DMS153 treated with DMSO at 0.1 percent for 48 hours (cell line): ENCODE results near the gene KRT14.
"Not testable (repeated sequence)": the region's sequence is repeated elsewhere in the genome, so short reads cannot be mapped to it uniquely, and the experiment has no call there.

ENCODE experiments used
- DNase-seq: peaks from one replicate; lab custom pipeline; 2025; ENCODE audit not compliant: unreplicated experiment; lab: John Stamatoyannopoulos, UW

KRT14 gene

DNA sequence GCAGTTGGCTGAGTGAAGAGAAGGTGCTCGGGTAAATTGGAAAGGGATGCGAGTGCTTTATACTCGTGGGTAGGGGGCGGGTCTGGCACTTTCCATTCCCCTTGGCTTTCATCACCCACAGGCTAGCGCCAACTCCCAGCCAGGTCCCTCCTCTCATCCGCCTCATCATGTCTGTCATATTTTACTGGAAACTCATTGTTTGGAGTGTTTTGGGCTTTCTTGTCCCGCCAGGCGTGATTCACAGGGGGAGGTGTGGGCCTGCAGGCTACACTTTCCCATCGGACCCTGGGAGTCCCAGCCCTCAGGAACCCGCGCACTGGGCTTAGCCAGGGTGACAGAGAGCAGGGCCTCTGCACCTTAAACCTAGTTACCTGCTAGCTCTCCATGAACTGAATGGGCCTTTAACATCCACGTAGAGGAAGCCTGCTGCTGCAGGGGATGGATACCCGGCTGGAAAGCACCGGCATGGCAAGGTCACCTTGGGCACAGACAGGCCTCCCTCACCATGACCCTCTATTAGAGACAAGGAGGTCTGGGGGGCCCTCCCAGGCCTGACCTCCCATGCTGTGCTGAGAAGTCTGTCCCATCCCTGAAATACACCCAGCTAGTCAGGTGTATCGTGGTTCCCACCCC, at the start of gene KRT14:
Gene KRT14, minus strand, starts transcription at position 33 of the 633 bp plus-strand sequence. CDS start 61 bp downstream, outside the sequence.
- DNase-seq, result no peak

DNA sequence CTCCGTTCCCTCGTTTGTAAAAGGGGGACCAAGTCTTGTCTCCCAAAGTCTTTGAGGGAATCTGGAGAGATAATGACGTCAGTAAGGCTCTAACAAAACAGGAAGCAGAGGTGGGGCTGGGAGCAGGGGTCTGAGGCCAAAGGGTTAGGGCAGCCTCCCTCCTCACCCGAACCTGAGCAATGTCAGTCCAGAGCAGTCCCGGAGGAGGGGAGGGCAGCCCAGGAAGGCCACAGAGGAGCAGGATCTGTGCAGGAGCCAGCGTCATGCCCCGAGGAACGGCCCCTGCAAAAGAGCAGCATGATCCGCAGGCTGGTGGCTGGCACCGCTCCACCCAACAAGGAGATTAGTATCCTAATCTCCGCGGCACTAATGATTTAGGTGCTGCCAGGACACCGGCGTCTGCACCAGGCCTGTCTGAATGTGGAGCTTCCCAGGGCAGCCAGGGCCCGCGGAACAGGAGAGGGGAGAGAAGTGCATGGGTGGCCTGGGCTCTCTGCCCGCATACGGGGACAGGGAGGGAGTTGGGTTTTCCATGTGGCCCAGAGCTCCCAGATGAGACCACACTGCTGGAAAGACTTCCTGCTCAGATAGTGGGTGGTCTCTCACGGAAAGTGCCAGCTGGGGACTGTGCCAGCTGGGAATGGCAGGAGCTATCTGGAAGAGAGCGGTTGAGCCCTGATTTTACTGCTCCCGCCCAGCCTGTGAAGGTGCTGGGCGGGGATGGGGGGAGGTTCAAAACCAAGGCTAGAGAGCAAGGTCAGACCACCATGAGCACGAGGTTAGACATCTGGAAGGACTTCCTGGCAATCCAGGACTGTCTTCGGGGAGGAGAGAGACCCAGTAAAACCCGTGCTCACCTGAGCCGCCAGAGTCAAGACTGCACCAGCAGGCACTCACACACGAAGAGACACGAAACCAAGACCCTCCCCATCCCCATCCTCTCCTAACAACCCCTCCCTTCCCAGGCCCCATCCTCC, 48.7 kb upstream of the KRT14 start:
- no peak for DNase-seq

DNA sequence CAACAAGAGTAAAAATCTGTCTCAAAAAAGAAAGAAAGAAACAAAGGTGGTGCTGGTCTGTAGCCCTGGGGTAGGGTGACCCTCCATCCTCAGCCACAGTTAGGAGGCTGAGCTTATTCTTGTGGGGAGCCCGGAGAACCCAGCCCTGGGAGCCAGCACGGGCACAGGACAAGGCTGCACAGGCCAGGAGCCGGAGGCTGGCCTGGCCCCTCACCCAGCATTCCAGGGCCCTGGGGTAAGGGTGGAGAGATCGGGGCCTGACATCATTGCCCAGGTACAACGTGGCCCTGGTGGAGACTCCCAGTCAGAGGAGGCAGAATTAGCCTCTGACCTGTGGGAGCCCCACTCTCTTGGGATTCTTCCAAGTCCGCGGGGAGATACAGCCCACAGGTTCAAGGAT, 47.9 kb upstream of the KRT14 start:
- no peak for DNase-seq

DNA sequence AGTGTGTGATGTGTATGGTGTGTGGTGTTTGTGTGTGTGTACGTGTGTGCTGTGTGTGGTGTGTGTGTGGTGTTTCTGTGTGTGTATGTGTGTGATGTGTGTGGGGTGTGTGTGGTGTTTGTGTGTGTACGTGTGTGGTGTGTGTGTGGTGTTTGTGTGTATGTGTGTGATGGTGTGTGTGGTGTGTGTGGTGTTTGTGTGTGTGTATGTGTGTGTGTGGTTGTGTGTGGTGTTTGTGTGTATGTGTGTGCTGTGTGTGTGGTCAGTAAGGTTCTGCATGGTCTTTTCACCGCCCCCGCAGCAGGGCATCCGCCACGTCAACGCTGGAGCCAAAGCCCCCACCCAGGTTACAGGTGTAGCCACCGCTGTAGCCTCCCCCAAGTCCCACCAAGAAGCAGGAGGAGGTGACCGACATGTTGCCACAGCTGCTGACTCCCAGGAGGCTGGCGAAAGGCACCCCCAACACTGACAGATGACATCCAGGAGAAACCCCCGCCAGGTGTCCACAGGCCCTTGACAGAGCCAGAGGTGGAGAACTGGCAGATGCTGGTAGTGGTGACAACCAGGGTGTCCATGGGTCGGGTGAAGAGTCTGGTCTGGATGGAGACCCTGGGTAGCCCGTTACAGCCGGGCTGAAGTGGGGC, 47.0 kb upstream of the KRT14 start:
- no peak for DNase-seq

DNA sequence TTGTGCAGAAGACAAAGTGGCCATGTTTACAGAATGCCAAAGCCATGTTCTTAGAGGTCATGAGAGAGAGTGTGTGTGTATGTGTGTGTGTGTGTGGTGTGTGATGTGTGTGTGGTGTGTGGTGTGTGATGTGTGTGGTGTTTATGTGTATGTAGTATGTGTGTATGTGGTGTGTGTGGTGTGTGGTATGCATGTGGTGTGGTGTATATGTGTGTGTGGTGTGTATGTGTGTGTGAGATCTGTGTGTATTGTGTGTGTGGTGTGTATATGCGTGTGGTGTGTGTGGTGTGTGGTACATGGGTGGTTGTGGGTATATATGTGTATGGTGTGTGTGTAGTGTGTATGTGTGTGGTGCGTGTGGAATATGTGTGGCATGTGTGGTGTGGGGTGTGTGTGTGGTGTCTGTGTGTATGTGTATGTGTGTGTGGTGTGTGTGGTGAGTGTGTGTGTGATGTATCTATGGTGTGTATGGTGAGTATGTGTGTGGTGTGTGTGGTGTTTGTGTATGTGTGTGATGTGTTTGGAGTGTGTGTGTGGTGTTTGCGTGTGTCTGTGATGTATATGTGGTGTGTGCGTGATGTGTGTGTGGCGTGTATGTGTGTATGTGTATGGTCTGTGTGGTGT, 45.9 kb upstream of the KRT14 start:
- no peak for DNase-seq

DNA sequence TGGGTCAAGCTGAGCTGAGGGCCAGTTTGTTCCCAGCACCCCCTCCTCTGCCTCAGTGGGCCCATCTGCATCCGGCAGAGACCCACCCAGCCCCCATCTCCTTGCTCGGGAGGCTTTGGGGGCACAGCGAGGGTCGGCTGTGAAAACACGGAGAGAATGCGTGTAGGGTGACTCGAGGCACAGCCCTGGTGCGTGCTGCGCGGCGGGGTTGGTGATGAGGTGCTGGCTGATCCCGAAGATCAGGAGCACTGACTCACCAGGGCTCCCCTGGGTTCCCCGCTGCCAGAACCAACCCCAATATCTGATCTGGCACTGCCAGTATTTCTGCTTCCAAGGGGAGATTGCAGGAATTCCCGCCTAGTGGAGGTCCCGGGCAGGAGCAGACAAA, 45.2 kb upstream of the KRT14 start:
- DNase-seq, result no peak

DNA sequence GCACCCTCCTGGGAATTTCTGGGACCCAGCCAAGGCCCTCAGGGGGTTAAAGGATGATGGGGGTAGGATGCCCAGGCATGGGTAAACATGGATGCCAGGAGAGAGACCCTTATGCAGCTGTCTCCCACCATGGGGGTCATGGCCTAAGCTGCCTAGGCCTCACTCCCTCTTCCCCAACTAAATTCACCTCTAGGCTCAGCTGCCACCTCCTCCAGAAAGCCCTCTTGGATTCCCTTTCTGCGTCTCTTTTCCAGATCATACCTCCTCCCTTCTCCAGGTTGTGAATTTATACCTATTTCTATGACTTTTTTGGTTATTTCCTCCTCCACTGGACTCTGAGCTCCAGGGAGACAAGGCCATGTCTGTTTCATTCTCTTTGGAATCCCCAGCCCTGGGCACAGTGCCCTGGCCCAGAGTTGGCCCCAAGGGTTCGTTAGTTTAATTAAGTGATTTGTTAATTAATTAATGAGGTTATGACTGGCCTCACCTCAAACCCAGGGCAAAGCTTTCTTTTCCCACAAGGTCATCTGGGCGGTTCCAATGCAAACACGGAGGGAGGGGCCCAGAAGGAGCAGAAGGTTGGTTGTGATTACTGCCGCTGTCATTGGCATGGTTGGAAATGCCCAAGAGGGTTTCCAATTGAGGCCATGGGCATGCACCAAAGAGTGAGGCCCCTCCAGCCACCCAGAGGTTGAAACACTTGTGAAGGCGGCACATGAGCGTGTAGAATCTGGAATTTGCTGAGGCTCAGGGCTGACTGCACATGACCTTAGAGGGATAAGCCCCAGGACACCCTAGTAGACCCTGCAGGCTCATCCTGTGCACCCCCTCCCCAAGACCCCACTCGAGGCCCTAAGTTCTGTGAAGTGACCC, 44.6 kb upstream of the KRT14 start:
- no peak for DNase-seq

DNA sequence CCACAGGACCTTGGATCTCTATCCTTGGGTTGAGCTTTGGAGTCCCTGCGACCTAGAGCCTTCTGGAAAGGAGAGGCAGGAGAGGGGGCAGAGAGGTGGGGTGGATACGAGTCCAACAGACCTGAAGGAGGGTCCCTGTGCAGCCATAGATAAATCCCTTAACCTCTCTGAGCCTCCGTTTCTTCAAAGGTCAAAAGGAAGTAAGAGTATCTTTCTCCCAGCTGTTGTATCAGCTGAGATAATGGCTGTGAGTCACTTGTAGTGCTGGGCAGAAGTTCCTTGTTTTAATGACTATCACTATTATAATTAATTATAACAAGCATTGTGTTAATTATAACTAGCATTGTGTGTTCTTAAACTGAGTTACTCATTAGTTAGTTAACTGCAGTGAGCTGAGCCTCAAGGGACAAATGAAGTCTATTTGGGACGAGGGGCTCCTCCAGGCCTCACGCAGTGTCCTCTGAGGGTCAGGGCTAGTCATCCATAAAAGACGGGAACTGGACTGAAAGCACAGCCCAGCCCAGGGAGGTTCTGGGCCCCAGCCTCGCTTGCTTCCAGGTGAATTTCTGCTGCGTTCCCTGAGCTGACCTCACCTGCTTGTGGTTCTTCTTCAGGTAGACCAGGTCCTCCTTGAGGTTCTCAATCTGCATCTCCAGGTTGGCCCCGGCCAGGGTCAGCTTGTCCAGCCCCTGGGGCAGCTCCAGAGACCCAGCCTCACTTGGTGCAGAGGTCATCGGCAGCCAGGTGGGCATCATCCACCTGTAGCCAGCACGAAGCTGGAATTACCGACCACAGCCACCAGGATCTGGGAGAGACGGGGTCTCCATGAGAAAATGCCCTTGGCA, 43.4 kb upstream of the KRT14 start:
- DNase-seq, result no peak

DNA sequence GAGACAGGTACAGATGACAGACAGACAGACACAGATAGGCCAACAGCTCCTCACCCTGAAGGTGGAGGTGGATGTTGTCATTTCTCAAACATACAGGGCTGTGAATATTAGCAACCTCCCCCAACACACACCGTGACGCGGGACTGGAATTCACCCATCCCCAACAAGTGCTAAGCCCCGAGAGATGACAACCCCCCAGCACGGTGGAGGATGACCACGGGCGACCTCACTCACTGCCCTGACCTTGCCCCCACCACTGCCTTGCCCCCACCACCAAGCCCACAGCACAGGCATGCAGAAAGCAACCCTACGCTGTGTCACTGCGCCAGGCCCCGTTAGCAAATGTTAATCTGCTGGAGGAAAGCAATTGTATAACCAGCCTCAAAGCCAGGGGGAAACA, 42.6 kb upstream of the KRT14 start:
- no peak for DNase-seq

DNA sequence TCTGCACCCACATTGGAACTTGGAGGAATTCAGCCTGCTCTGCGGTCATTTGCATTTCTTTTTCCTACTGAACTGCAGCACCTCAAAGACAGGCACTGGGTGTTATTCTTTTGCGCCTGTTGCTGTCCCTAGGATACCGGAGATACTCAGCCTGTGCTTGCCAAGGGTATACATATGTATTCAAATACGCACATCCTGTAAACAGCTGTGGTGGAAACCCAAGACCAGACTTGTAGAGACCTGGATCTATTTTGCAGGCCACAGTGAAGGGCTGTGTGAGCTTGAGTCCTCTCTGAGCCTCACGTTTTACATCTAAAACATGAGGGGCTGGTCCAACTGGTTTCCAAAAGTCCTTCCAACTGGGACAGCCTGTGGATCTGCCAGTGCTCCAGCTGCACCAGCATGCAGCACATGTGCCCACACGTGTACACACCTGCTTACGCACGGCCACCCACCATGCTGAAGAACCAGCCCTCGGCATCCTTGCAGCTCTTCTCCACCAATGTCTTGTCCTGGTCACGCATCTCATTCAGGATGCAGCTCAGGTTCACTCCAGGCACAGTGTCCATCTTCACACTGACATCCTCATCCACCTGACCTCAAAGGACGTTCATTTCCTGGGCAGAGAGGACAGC, 42.0 kb upstream of the KRT14 start:
- not testable (repeated sequence) for DNase-seq

DNA sequence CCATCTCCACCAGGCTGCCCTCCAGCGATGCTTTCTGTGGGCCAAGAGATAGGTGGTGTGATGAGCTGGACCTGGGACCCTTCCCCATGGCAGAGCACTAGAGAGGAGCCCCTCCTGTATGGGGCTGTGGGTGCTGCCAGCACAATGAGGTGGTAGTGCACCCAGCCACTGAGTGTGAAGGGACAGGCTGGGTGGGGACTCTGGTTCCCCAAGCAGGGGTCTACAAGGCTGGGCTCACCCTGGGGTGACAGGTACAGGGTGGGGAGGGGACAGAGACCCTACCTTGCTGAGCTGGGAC, 41.3 kb upstream of the KRT14 start:
- not testable (repeated sequence) for DNase-seq

DNA sequence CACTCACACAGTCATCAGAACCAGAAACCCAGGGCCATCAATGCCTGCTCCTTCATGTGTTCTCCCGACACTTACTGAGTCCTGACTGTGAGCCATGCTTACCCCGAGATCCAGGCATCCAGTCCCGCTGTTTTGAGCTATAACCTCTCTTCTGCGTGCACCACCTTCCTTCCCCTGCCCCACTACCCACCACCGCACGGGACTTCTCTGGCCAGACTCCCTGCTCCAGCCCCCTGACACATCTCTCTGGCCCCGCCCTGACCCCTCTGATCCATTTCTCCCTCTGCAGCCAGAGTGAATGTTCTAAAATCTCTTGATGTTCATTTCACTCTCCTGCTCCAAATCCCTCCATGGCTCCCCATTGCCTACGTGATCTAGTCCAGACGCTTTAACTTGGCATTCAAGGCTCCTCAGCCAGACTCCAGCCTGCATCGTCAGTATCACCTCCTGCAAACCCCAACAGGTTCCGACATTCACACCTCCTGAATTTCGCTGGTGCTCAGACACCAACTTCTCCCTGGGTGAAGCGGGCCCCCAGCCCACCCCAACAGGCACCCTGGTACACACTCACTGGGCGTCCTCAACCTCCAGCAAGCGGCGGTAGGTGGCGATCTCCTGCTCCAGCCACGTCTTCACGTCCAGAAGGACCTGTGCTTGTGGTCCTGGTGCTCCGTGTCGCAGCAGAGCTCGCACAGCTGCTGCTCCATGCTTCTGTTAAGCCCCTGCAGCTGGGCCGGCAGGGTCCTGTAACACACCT, 40.8 kb upstream of the KRT14 start:
- no peak for DNase-seq

DNA sequence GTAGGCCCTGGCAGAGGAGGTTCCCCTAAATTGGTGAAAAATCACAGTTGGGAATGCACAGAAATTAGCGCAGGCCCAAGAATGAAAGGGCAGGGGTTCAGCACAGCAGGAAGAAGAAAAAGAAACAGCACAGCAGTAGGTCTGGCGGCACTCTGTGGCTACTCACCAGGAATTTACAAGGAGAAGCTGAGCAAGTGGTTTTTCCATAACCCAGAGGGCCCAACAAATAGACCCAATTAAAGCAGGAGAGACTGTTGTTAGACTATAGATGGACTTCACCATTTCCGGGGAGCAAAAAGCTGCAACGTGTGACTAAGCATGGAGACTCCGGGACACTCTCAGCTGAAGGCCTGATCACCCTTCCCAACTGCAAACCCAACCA, 40.2 kb upstream of the KRT14 start:
- not testable (repeated sequence) for DNase-seq

DNA sequence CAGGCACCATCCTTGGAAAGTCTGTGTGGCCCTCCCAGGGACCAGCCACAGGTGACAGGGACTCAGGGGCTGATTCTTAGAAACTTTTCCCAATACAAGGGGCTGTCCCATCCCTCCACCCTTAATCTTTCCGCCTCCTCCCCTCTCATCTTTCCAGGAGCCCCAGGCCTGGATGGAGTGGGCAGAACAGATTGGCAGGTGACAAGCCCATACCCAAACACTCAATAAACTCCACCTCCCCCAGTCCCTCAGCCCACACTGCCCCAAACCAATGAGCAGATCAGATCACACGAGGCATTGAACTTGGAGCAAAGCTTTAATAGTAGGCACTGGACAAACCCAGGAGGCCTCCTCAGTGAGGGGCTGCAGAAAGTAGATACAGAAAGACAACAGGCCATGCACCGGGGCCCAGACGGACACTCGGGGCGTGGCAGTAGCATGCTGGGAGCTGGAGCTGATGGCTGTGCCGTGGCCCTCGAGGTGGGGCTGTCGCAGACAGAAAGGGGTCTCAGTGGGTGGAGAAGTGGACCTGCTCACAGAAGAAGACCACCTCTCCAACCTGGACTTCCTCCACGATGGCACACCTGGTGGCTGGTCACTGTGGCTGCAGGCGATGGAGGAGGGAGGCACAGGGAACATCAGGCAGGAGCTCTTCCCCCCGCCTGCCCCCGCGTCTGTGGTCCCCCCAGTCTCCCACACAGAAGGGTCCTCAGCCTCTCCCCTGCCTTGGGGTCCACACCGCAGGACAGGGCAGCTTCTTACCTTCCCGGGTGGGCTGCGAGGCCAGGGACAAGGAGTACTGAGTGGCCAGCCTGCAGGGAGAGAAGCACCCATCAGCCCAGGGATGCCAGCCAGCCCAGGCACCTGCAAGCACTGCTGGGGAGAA, 39.6 kb upstream of the KRT14 start:
- DNase-seq, result not testable (repeated sequence)

DNA sequence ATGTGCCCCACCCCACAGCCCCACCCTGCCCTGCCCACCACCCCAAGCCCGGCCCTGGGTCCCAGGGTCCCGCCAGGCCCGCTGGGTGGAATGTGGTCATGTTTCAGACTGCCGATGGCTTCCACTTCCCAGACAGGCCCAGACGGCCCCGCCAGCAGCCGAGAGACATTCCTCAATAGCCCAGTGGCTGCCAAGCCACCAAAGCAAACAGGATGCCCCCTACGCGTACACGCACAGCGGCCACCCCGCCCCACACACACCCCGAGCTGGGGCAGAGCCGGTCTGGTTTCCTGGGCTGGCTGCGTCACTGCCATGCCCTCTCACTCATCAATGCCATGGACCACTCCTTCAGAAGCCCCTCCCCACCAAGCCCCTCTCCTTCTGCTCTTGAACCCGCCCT, 38.9 kb upstream of the KRT14 start:
- DNase-seq, result no peak

DNA sequence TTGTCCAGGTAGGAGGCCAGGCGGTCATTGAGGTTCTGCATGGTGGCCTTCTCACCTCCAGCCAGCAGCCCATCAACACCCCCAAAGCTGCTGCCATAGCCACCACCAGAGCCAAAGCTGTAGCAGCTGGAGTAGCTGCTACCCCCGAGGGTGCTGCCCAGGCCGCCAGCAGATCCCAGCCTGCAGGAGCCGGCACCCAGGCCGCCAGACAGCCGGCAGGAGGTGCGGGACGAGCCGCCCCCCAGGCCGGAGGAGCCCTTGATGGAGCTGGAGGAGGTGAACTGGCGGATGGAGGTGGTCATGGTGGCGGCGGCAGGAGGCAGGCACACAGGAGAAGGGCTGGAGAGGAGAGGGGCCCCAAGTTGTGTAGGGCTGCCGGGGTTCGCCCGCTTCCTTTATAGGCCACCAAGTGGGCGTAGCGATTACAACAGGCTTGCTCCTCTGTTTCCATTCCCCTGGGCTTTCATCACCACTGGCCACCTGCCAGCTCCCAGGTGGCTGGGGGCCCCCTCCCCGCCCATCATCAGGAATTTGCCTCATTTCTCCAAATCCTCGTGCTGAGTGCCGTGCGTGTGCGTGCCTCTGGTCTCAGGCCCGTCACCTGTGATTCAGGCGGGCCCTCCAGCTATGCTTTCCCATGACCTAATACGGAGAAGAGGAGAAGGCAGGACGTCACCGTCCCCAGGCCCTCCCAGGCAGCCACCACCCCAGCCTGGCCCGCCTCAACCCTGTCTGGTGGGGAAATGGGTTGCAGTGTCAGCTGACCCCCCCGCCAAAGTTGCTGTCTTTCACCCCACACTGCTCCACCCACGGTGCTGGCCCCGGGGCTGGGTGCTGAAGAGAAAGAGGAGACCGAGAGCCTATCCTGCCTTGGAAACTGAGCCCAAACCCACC, 37.8 kb upstream of the KRT14 start, which contains the start of gene KRT17:
Gene KRT17, minus strand, starts transcription at position 368 of the 894 bp plus-strand sequence. Its CDS starts 66 bp downstream, at position 302.
- DNase-seq, result peak; percentile 3
